Measurements from ENCODE around the gene SCRT2. TPM values are rescaled to one million over a fixed set of nuclear protein-coding genes. Genes with fewer than 3 reads are reported as not detected.

SCRT2 gene
- total RNA-seq, 4 donors from 2014 or later, result not detected

- Histone ChIP-seq H3K9me3 (peaks cover 0 to 18% (median 14%) of the 10 kb centered on the region in 4 donors), H3K36me3 (no peaks in the 10 kb centered on the region), H3K4me3 (no peak overlapping the region), H3K4me1 (peaks cover 0 to 13% (median 10%) of the 10 kb centered on the region in 4 donors), H3K27ac (replicated peaks in 1 of 4) (no peak overlapping the region), H3K27me3 (peaks cover 0 to 93% (median 22%) of the 10 kb centered on the region in 4 donors)
- no peak for DNase-seq (ENCODE audit: extremely low spot score)
- WGBS, result 79% methylated on average over 2 of the region's 2 CpGs
- intact Hi-C loops (cut with DNase I), result no loop called here
- TF ChIP-seq POLR2AphosphoS5 (IDR thresholded peaks at IDR 0.05) (no peak), EP300 (IDR thresholded peaks at IDR 0.05) (no peak), CTCF (IDR thresholded peaks at IDR 0.05) (no peak), POLR2A (IDR thresholded peaks at IDR 0.05; ENCODE audit: low read depth) (no peak)
Measured at GRCh38 chr20:708956-709355, 33.4 kb upstream of the SCRT2 start.

DNA sequence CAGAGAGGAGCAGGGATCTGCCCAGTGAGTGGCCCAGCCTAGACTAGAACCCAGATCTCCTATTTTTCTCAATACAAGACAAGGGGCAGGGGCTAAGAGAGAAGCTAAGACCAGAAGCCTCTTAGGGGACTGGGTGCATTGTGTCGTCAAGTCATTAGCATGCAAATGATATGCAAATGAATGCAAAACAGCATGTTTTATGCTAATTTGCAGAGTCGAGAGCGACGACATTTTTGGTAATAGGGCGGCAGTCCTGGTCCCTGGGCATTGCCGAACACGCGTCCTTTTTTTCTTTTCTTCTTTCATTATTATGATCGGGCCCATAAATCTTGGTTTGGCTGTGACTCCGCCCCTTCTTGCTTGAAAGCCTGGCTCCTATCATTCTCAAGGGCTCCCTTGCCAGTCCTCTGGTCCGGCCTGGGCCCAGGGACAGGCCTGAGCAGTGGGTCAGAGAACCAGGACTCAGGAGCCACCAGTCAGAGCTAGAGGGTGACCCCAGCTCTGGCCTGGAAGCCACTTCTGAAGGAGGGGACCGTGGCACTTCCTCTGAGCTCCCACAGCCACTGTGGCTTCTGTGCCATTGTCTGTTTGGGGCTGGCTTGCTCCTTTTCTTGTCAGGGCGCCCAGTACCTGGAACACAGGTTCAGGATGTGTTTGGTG lies 32.0 kb upstream of the SCRT2 start:
- Histone ChIP-seq H3K4me3 (no peak overlapping the region), H3K36me3 (no peaks in the 10 kb centered on the region), H3K4me1 (peaks cover 0 to 13% (median 10%) of the 10 kb centered on the region in 4 donors), H3K9me3 (peaks cover 0 to 10% (median 5%) of the 10 kb centered on the region in 4 donors), H3K27ac (replicated peaks in 1 of 4) (no peak overlapping the region), H3K27me3 (peaks cover 0 to 85% (median 22%) of the 10 kb centered on the region in 4 donors)
- DNase-seq (ENCODE audit: extremely low spot score), result no peak
- WGBS, result 90% methylated on average over 12 of the region's 13 CpGs
- intact Hi-C loops (cut with DNase I), result no loop called here
- TF ChIP-seq CTCF (IDR thresholded peaks at IDR 0.05) (no peak), POLR2AphosphoS5 (IDR thresholded peaks at IDR 0.05) (no peak), POLR2A (IDR thresholded peaks at IDR 0.05; ENCODE audit: low read depth) (no peak), EP300 (IDR thresholded peaks at IDR 0.05) (no peak)

- DNase-seq (ENCODE audit: extremely low spot score), result no peak
- 72% methylated on average over 7 of the region's 8 CpGs for WGBS
- no peaks in the 10 kb centered on the region for H3K36me3 ChIP-seq
- H3K4me3 ChIP-seq, result no peak overlapping the region
- H3K4me1 ChIP-seq, result peaks cover 0 to 13% (median 10%) of the 10 kb centered on the region in 4 donors
- peaks cover 0 to 84% (median 22%) of the 10 kb centered on the region in 4 donors for H3K27me3 ChIP-seq
- H3K9me3 ChIP-seq, result peaks cover 0 to 10% (median 3%) of the 10 kb centered on the region in 4 donors
- no peak for TF ChIP-seq POLR2AphosphoS5 (IDR thresholded peaks at IDR 0.05)
- no peak for TF ChIP-seq POLR2A (IDR thresholded peaks at IDR 0.05; ENCODE audit: low read depth)
- no peak for TF ChIP-seq CTCF (IDR thresholded peaks at IDR 0.05)
- no peak for TF ChIP-seq EP300 (IDR thresholded peaks at IDR 0.05)
- intact Hi-C loops (cut with DNase I), result no loop called here
- no peak overlapping the region for H3K27ac ChIP-seq (replicated peaks in 1 of 4)
Measured at GRCh38 chr20:706366-706885, 30.8 kb upstream of the SCRT2 start.

GRCh38 chr20:704726-705125 lies 29.1 kb upstream of the SCRT2 start:
- 81% methylated on average over 4 of the region's 4 CpGs for WGBS
- DNase-seq (ENCODE audit: extremely low spot score), result no peak
- intact Hi-C loops (cut with DNase I), result no loop called here
- H3K36me3 ChIP-seq, result no peaks in the 10 kb centered on the region
- TF ChIP-seq EP300 (IDR thresholded peaks at IDR 0.05), result no peak
- TF ChIP-seq POLR2AphosphoS5 (IDR thresholded peaks at IDR 0.05), result no peak
- no peak for TF ChIP-seq CTCF (IDR thresholded peaks at IDR 0.05)
- no peak for TF ChIP-seq POLR2A (IDR thresholded peaks at IDR 0.05; ENCODE audit: low read depth)
- peaks cover 0 to 82% (median 8%) of the 10 kb centered on the region in 4 donors for H3K27me3 ChIP-seq
- H3K4me1 ChIP-seq, result peaks cover 1 to 7% (median 4%) of the 10 kb centered on the region in 4 donors
- peaks cover 0 to 10% (median 3%) of the 10 kb centered on the region in 4 donors for H3K9me3 ChIP-seq
- H3K4me3 ChIP-seq, result no peak overlapping the region
- no peak overlapping the region for H3K27ac ChIP-seq (replicated peaks in 1 of 4)

Data from esophagus muscularis mucosa (tissue), 4 donors.